Cardiac muscle cell (in vitro differentiated cells and primary cell): ENCODE results near the gene TSPEAR. TPM values are rescaled to one million over a fixed set of nuclear protein-coding genes. Genes with fewer than 3 reads are reported as not detected.

Experiments
- DNase-seq, 2 donors: peaks; one replicate each; pipeline versions ENCODE4 v3.0.0 to v3.0.0-alpha.2; 2010 to 2017; ENCODE audit warnings: low read depth in 1 of 2, low spot score in 1 of 2
- H3K27ac ChIP-seq: fragments of 200-600 bp; sonication (generic); 2 replicates; pipeline ENCODE4 v1.5.1; 2016
- H3K27me3 ChIP-seq: fragments of 200-600 bp; sonication (generic); 2 replicates; pipeline ENCODE4 v1.6.0; 2016; ENCODE audit warnings: control low read depth
- H3K36me3 ChIP-seq: fragments of 200-600 bp; sonication (generic); 2 replicates; pipeline ENCODE4 v1.5.1; 2016; ENCODE audit warnings: control low read depth
- H3K4me1 ChIP-seq: fragments of 200-600 bp; sonication (generic); 2 replicates; pipeline ENCODE4 v1.8.1; 2017; ENCODE audit warnings: low read depth, mild to moderate bottlenecking, mixed run types
- H3K4me3 ChIP-seq: fragments of 200-600 bp; sonication (generic); 2 replicates; pipeline ENCODE4 v1.5.1; 2016; ENCODE audit warnings: mild to moderate bottlenecking
- H3K9me3 ChIP-seq: fragments of 200-600 bp; sonication (generic); 2 replicates; pipeline ENCODE4 v1.5.1; 2017; ENCODE audit warnings: low read depth, mild to moderate bottlenecking, control low read depth
- CTCF ChIP-seq: IDR thresholded peaks from 2 replicates; pipeline ENCODE4 v1.5.1; 2012; ENCODE audit warnings: low read depth, mild to moderate bottlenecking, low read length
- polyA plus RNA-seq: library from polyadenylated mRNA; unstranded; fragments of >200 nt; fragmentation: Nextera tagmentation; extraction: Ambion mirVana; gene quantifications from 2 replicates; pipeline ENCODE4 v1.2.1, GENCODE V29; 2016
- total RNA-seq: library from RNA; depleted of rRNA; stranded (reverse); fragments of >200 nt; gene quantifications from 2 replicates; pipeline ENCODE4 v1.2.3, GENCODE V29; 2016

Gene TSPEAR
- total and polyA plus RNA-seq, 2 experiments from 2014 or later = 2.8 to 3.4 TPM

DNA sequence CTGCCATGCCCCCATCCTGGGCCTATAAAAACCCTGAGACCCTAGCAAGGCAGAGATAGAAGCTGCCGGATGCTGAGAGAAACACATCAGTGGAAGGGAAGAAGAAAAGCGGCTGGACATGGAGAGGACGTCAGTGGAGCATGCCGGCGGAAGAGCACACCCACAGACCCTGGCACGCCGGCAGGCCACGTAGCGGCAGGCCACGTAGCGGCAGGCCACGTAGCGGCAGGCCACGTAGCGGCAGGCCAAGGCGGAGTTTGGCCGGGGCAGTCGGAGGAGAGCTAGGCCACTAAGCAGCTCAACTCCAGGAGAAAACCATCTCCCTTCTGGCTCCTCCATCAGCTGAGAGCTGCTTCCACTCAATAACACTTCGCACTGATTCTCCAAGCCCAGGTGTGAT is 221.0 kb downstream of the TSPEAR start:
- Histone ChIP-seq H3K36me3 (no peaks in the 10 kb centered on the region), H3K27ac (no peak overlapping the region), H3K27me3 (no peaks in the 10 kb centered on the region), H3K4me1 (peaks cover 9% of the 10 kb centered on the region), H3K4me3 (no peak overlapping the region), H3K9me3 (no peaks in the 10 kb centered on the region)
- TF ChIP-seq CTCF = no peak
- no peak for DNase-seq

DNA sequence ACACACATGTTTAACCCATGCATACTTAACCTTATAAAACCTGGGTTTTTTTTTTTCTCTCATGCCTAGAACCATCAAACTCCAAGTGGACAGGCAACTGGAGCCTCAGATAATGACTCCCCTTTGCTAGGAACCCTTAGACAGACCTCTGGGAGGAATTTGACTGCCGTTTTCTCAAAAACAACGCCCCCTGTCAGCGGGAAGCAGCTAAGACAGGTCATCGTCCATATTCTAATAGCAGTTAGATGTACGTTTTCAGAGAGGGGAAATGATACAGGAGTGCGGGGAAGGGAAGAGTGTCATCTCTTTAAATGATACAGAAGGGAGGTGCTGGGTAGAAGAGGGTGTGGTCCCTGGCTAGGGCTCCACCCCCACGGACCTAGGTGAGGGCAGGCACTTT is 221.4 kb downstream of the TSPEAR start:
- Histone ChIP-seq H3K9me3 (no peaks in the 10 kb centered on the region), H3K4me3 (no peak overlapping the region), H3K27ac (no peak overlapping the region), H3K27me3 (no peaks in the 10 kb centered on the region), H3K4me1 (peaks cover 6% of the 10 kb centered on the region), H3K36me3 (no peaks in the 10 kb centered on the region)
- TF ChIP-seq CTCF = peak; percentile 8
- no peak for DNase-seq

DNA sequence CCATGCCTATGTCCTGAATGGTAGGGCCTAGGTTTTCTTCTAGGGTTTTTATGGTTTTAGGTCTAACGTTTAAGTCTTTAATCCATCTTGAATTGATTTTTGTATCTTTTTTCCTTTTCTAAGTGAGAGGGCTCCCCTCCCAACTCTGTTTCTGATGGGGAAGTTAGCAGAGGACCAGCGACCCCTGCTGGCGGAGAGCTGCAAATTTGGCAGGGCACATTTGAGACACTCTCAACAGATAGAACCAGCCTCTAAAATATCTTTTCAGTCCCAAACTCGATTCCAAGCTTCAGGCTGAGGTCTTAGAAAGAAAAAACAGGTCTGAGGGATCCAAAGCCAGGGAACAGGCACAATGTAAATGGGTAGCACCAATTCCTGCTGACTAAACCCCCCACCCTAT is 223.5 kb downstream of the TSPEAR start:
- H3K9me3 ChIP-seq = no peaks in the 10 kb centered on the region
- no peak overlapping the region for H3K4me3 ChIP-seq
- TF ChIP-seq CTCF = peak; percentile 50
- no peaks in the 10 kb centered on the region for H3K36me3 ChIP-seq
- H3K4me1 ChIP-seq = peaks cover 4% of the 10 kb centered on the region
- H3K27ac ChIP-seq = no peak overlapping the region
- no peaks in the 10 kb centered on the region for H3K27me3 ChIP-seq
- DNase-seq = no peak

DNA sequence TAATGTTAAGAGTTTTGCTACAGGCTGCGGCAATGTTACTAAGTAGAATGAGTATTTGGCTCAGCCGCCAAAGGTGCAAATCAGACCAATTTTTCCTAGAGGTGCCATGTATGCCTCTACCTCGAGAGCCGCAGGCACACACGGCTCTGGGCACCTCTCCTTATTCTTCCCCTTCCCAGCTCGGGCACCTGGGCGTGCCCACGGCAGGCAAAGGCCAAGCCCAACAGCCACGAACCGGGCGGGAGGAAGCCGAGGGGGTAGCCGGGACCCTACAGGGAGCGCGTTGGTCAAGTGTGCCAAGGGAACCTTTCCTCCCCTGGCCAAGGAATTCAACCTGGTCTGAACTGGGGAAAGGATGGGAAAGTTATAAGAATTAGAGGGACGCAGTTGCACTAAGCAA is 225.1 kb downstream of the TSPEAR start:
- Histone ChIP-seq H3K4me3 (peak overlapping the region; percentile 29), H3K27me3 (no peaks in the 10 kb centered on the region), H3K9me3 (no peaks in the 10 kb centered on the region), H3K36me3 (no peaks in the 10 kb centered on the region), H3K27ac (peak overlapping the region; percentile 36), H3K4me1 (peaks cover 11% of the 10 kb centered on the region)
- no peak for TF ChIP-seq CTCF
- DNase-seq = no peak

DNA sequence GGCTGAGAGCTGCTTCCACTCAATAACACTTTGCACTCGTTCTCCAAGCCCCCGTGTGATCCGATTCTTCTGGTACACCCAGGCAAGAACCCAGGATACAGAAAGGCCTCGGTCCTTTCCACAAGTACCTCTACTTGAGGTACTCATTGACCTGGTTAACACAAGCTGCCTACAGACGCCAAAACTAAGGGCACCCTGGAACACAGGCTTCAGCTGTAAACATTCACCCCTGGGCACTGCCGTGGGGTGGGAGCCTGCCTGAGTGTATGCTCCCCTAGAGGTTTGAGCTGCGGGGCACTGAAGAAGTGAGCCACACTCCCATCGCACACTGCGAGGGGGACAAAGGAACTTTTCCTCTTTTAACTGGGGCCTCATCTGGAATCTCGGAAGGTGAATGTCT is 225.6 kb downstream of the TSPEAR start:
- H3K36me3 ChIP-seq = no peaks in the 10 kb centered on the region
- peak overlapping the region; percentile 29 for H3K4me3 ChIP-seq

More for the DNA sequence above, 225.6 kb downstream of the TSPEAR start:
- DNase-seq = no peak
- Histone ChIP-seq H3K27me3 (no peaks in the 10 kb centered on the region), H3K27ac (peak overlapping the region; percentile 36), H3K9me3 (no peaks in the 10 kb centered on the region), H3K4me1 (peaks cover 14% of the 10 kb centered on the region)
- TF ChIP-seq CTCF = no peak
